Measurements from ENCODE around the gene C10orf67.

Gene C10orf67

DNA sequence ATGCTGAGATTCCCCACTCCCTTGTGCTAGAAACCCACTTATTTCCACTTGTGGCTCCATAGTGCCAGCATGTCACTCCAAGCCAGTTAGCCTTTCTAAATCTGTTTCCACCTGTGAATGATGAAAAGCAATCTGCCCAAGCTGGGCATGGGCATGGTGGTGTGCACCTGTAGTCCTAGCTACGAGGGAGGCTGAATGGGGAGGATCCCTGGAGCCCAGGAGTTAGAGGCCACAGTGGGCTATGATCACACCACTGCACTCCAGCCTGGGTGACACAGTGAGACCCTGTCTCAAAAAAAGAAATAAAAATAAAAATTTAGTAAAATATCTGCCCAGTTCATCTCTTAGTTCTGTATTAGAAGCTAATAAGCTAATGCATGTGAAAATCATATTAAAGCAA is 157.4 kb downstream of the C10orf67 start:
- no peak overlapping the region for H3K4me3 ChIP-seq (ENCODE audit: low read depth in 1 of 2, low read length in 1 of 2)
- no peak overlapping the region for H3K27ac ChIP-seq
- H3K27me3 ChIP-seq, result peaks cover 98% of the 10 kb centered on the region
- no peaks in the 10 kb centered on the region for H3K36me3 ChIP-seq
- no peaks in the 10 kb centered on the region for H3K9me3 ChIP-seq
- no peaks in the 10 kb centered on the region for H3K4me1 ChIP-seq (ENCODE audit: control insufficient read depth in 1 of 2, insufficient read depth in 1 of 2, low read depth in 1 of 2, low read length in 1 of 2)
- TF ChIP-seq, protein P1, sequence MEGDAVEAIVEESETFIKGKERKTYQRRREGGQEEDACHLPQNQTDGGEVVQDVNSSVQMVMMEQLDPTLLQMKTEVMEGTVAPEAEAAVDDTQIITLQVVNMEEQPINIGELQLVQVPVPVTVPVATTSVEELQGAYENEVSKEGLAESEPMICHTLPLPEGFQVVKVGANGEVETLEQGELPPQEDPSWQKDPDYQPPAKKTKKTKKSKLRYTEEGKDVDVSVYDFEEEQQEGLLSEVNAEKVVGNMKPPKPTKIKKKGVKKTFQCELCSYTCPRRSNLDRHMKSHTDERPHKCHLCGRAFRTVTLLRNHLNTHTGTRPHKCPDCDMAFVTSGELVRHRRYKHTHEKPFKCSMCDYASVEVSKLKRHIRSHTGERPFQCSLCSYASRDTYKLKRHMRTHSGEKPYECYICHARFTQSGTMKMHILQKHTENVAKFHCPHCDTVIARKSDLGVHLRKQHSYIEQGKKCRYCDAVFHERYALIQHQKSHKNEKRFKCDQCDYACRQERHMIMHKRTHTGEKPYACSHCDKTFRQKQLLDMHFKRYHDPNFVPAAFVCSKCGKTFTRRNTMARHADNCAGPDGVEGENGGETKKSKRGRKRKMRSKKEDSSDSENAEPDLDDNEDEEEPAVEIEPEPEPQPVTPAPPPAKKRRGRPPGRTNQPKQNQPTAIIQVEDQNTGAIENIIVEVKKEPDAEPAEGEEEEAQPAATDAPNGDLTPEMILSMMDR (IDR thresholded peaks at IDR 0.05), result no peak

- Histone ChIP-seq H3K27ac (no peak overlapping the region), H3K4me3 (ENCODE audit: low read depth in 1 of 2, low read length in 1 of 2) (no peak overlapping the region), H3K9me3 (no peaks in the 10 kb centered on the region), H3K27me3 (peaks cover 98% of the 10 kb centered on the region), H3K36me3 (no peaks in the 10 kb centered on the region), H3K4me1 (ENCODE audit: control insufficient read depth in 1 of 2, insufficient read depth in 1 of 2, low read depth in 1 of 2, low read length in 1 of 2) (no peaks in the 10 kb centered on the region)
- TF ChIP-seq, protein P1 (IDR thresholded peaks at IDR 0.05), result no peak
These were observed 157.9 kb downstream of the C10orf67 start for GRCh38 chr10:23186697-23187096.

GRCh38 chr10:23186178-23186577 is 158.4 kb downstream of the C10orf67 start:
- no peak overlapping the region for H3K27ac ChIP-seq
- H3K4me1 ChIP-seq (ENCODE audit: control insufficient read depth in 1 of 2, insufficient read depth in 1 of 2, low read depth in 1 of 2, low read length in 1 of 2), result no peaks in the 10 kb centered on the region
- H3K27me3 ChIP-seq, result peaks cover 98% of the 10 kb centered on the region
- H3K36me3 ChIP-seq, result no peaks in the 10 kb centered on the region
- no peak overlapping the region for H3K4me3 ChIP-seq (ENCODE audit: low read depth in 1 of 2, low read length in 1 of 2)
- TF ChIP-seq, protein P1 (IDR thresholded peaks at IDR 0.05), result no peak
- no peaks in the 10 kb centered on the region for H3K9me3 ChIP-seq

DNA sequence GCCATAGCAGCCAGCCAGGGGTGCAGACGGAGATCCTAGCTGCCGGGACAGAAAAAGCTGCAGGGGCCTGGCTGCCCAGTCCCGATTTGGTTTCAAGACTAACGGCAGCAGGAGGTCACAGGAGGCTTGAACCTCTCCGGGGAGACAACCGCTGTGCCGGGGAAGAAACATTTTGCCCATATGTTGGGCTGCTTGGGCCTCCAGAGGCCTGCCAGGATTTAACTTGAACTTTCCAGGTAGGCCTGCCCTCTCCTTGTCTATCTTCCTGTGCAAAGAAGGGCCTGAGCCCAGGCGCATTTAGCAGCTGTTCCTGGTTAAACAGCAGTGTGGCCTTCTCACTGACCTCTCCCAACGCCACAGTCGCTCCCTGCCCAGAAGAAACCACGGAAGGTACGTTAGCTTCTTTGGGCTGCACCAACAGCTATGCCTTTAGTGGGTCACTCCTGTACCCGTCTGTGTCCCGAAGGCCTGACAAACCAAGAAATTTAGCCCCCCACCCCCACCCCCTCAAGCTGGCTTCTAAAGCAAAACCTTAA is 169.6 kb downstream of the C10orf67 start:
- no peaks in the 10 kb centered on the region for H3K36me3 ChIP-seq
- no peaks in the 10 kb centered on the region for H3K9me3 ChIP-seq
- H3K27me3 ChIP-seq, result peaks cover 100% of the 10 kb centered on the region

GRCh38 chr10:23174074-23174976 is 170.3 kb downstream of the C10orf67 start:
- Histone ChIP-seq H3K36me3 (no peaks in the 10 kb centered on the region), H3K4me1 (ENCODE audit: control insufficient read depth in 1 of 2, insufficient read depth in 1 of 2, low read depth in 1 of 2, low read length in 1 of 2) (no peaks in the 10 kb centered on the region), H3K9me3 (no peaks in the 10 kb centered on the region), H3K4me3 (ENCODE audit: low read depth in 1 of 2, low read length in 1 of 2) (no peak overlapping the region), H3K27ac (no peak overlapping the region), H3K27me3 (peaks cover 100% of the 10 kb centered on the region)
- TF ChIP-seq, protein P1 (IDR thresholded peaks at IDR 0.05), result no peak

More for the DNA sequence above, 169.6 kb downstream of the C10orf67 start:
- Histone ChIP-seq H3K27ac (no peak overlapping the region), H3K4me3 (ENCODE audit: low read depth in 1 of 2, low read length in 1 of 2) (no peak overlapping the region), H3K4me1 (ENCODE audit: control insufficient read depth in 1 of 2, insufficient read depth in 1 of 2, low read depth in 1 of 2, low read length in 1 of 2) (no peaks in the 10 kb centered on the region)
- TF ChIP-seq, protein P1 (IDR thresholded peaks at IDR 0.05), result no peak

Data from neutrophil (primary cell).